ENCODE results near the gene PUS7L.

PUS7L gene, protein sequence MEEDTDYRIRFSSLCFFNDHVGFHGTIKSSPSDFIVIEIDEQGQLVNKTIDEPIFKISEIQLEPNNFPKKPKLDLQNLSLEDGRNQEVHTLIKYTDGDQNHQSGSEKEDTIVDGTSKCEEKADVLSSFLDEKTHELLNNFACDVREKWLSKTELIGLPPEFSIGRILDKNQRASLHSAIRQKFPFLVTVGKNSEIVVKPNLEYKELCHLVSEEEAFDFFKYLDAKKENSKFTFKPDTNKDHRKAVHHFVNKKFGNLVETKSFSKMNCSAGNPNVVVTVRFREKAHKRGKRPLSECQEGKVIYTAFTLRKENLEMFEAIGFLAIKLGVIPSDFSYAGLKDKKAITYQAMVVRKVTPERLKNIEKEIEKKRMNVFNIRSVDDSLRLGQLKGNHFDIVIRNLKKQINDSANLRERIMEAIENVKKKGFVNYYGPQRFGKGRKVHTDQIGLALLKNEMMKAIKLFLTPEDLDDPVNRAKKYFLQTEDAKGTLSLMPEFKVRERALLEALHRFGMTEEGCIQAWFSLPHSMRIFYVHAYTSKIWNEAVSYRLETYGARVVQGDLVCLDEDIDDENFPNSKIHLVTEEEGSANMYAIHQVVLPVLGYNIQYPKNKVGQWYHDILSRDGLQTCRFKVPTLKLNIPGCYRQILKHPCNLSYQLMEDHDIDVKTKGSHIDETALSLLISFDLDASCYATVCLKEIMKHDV

DNA sequence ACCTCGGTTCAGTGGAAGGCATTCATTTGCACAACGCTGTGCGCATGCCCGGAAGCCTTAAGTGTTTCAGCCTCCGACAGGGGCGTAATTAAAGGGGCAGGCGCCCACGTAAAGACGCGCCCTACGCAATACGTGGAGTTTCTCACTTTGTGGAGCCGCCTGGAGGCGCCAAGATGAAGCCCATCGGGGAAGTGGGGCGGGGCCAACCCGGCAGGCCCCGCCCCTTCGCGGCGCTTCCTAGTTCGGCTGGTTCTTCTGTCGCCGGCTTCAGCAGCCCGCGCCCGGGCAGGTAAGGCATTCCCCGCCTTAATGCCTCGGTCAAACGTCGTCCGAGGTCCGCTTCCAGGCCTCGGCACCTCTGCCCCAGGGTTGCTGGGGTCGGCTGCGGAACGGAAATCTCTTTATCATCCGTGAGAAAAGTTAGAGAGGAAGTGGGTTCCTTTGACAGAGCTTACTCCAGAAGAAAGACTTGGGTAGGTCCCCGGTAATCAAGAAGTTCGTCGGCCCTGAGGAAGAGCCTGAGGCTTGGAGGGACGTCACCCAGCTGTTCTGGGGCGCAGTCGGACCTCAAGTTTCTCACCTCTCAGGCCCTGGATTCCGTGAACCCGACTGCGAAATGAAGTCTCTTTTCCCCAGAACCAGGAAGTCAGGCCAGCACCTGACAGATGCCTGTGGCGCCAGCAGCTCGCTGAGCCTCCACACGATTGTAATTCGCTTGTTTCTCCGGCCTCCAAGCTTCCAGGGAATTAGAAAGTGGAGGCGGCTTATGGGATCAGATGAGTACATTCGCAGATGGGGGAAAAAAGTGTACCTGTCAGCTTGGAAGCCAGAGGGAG, at the start of gene PUS7L, which contains the start of gene IRAK4:
Gene PUS7L (minus strand): TSS at position 63 of the 836 bp plus-strand sequence. CDS start 3,545 bp downstream, outside the sequence.
Gene IRAK4 (plus strand): TSS at position 224 of the 836 bp plus-strand sequence. CDS start 9,161 bp downstream, outside the sequence.
- FAIRE-seq (peak; percentile 5), DNase-seq (ENCODE audit: low spot score) (peak; percentile 94)

DNA sequence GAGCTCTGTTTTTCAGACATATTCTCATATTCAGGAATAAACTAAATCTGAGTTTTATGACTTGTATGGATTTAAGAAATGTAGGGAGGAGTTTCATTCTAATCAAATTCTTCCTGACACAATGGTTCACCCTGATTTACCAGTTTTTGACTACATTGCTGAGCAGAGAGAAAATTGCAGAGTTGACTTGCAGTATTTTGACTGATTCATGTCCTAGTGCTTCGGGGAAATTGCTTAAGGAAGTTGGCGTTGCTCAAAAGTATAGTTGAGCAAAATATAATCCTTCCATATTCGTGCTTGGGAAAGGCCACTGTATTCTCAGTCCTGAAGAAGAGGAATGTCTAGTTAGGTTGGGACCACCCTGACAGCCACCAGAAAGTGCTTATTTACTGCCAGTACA, 48.8 kb upstream of the PUS7L start:
- FAIRE-seq, result no peak
- DNase-seq (ENCODE audit: low spot score), result no peak

DNA sequence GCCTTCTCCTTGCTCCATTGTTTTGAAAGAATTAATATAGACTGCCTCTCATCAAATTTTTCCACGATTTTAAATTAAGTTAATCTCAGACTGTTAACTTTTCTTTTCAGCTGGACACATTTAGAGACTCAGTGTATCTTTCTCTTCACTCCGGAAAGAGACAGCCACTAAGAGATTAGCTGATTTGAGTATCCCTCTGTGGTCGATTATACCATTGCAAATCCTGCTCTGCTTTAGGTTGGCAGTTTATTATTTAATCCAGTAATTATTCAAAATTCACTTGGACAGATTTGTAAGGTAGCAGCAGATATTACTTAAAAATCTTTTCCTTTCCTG, 48.1 kb upstream of the PUS7L start:
- DNase-seq (ENCODE audit: low spot score) (no peak), FAIRE-seq (no peak)

DNA sequence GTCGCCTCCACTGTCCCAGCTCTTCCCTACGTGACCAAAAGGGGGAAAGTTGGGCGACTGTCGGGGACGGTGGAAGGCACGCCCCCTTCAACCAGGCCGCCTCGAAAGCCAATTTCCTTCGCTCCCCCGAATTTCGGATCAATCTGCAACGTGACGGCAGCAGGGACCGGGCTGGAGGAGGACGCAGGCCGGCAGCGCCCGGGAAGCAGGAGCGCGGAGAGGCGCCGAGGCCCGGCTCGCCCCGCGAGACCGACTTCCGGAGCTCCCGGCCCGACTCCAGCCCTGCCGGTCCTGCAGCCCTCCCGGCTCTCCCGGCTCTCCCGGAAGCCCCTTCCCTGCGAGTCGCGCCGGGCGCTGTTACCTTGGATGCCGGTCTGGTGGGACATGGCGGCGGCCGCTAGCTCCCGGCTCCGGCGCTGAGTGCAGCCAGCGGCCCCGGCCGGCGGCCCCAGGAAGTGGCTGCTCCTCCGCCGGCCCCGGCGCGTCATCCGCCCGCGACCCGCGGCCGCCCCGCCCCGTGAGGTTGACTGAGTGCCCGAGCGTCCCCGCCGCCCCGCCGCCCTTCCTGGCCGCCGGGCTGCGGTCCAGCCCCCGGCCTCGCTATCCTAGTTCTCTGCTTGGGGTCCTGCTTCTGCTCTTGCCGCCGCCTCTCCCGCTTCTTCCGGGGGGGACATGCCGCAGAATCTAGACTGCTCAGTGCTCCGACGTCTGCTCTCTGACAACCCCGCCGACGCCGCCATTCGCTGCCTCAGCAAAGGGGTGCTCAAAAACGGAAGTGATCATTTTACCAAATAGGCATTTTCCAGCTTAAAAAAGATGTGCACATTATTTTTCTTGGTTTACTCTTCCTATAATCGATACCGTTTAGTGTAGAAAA, 47.5 kb upstream of the PUS7L start, which contains the start of gene TWF1:
Gene TWF1 (minus strand): TSS at position 458 of the 877 bp plus-strand sequence. CDS start 72 bp downstream, at position 386.
- DNase-seq (ENCODE audit: low spot score), result peak; percentile 94
- FAIRE-seq, result no peak

DNA sequence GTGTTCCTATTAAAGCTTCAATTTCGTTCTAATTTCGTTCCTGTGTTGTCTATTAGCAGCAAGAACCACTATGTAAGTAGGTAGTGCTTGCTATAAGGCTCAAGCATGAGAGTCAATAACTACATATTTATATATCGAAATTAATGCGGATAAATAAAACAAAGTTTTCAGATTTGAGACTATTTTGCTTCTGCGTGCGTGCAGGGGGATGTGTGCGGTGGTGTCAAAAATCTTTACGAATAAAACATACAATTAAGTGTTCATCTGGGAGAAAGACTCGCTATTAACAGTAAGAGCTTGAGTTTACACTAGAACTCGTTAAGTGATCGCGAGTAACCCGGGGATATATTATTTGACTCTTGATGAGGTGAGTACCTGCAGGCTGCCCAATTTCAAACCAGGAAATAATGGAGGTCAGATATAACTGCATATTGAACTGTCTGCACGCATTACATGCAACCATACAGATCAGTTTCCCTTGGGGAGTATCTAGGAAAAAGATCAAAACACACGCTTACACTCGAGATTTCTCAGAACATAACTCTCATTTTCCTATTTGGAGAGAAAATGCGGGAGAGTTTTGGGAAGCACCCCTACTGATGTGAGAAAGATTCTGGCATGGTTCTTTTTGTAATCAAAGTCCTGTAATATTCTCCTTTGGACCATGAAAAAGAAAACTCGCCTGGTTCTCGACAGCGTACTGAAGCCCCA, 46.7 kb upstream of the PUS7L start:
- FAIRE-seq, result no peak

DNA sequence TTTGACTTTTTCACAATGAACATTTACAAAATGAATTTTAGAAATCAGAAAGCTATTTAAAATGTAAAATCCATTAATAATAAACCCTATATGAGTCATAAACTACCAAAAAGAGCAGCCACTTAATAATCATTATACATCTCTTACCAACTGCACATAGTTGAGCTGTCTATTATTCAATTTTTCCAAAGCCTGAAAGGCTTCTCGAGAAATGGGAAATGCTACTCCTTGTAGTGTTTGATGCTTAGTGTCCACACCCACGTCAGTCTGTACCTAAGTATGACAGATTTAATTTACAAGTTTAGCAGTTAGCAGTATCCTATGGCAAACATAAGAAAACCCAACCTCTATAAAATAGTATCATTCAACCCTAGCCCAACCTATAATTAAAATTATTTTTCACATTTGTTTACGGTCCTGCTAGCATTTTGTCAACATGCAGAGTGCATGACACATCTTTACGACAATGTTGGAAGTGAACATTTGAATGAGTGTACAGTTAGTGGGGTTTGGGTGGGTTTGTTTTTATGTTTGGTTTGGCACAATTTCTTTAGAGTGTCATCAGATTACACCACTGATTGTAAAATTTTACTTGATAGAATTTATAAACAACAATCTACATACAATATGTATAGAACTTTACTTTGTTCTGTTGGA, 39.1 kb upstream of the PUS7L start:
- DNase-seq (ENCODE audit: low spot score), result no peak

More for the DNA sequence above, 46.7 kb upstream of the PUS7L start:
- DNase-seq (ENCODE audit: low spot score), result no peak

DNA sequence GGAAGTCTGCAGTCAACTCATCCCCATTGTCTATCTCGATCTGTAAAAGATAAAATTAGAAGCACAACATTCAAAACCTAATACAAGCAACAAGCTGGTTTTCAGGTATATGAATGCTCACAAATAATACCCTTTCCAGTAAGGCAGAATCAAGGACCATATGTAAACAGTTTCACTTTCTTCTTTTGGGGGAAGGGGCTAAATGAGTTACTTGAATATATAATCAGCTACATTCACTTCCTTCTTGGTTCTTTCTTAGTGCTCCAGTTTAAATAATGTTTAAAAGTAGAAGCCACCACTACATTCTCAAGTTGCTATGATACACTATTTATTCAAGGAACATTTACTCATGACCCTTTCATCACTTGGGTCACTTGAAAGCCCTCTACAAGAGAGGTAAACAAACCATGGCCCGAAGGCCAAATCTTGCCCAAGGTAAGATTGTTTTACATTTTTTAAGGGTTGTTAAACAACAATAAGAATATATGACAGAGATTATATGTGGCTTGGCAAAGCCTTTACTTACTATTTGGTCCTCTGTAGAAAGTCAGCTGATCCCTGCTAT, 37.2 kb upstream of the PUS7L start:
- FAIRE-seq, result no peak
- DNase-seq (ENCODE audit: low spot score), result no peak

More for the DNA sequence above, 39.1 kb upstream of the PUS7L start:
- no peak for FAIRE-seq

DNA sequence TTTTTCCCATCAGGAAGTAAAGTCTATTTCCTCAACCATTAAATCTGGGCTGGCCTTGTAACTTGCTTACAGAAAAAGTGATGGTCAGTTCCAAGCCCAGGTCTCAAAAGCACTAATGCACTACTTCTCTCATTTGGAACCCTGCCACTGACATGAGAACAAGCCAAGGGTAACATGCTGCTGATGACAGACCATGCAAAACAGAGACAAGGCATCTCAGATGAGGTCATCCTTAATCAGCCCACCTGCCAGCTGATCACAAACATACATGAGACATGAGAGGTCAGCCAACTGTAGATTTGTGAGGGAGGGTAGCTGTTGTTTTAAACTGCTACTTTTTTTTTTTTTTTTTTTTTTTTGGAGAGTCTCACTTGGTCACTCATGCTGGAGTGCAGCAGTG, 31.4 kb upstream of the PUS7L start:
- FAIRE-seq (no peak), DNase-seq (ENCODE audit: low spot score) (no peak)

DNA sequence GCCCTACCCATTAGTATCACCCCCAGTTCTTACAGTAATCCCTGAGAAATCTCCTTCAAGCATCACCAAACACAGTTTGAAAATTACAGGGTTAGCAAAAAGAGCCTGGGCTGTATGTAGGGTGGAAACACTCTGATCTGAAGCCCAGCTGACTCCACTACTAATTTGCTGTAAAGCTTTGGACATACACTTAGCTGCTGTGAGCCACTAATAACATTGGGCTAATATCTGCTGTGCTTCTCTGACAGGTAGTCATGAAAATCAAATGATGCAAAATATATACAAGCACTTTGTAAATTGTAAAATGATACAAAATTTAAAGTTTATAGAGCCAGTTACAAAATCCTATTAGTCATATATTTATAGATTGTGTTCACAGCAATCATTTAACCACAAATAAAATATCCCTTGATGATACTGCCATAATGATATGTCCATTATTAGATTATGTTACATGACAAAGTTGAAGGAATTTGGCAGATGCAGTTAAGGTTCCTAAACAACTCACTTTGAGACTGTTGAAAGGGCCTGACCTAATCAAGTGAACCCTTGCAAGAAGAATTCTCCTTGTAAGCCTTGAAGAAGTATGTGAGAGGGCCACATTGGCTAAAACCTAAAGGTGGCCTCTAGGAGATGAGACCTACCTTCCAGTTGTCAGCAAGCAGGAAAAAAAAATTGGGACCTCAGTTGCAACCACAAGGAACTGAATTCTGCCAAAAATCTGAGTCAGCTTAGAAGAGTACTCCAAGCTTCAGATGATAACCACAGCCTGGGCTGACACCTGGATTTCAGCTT, 28.5 kb upstream of the PUS7L start:
- no peak for DNase-seq (ENCODE audit: low spot score)

DNA sequence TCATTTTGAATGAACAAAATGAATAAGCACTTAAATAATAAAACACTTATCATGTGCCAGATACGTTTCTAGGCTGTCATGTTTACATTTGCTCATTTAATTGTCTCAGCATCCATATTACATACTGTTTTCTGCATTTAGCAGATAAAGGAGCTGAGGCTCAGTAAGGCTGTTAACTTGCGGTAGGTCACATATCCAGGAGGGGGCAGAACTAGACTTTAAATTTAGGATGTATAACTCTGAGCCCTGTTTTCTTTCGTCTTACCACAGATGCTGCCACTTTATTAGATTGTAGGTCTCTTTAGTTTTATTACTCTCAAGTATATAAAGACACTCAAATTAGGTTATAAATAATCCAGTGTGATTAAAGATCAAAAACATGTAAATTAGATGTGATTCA, 17.9 kb upstream of the PUS7L start:
- DNase-seq (ENCODE audit: low spot score), result peak; percentile 17
- no peak for FAIRE-seq

More for the DNA sequence above, 28.5 kb upstream of the PUS7L start:
- no peak for FAIRE-seq

DNA sequence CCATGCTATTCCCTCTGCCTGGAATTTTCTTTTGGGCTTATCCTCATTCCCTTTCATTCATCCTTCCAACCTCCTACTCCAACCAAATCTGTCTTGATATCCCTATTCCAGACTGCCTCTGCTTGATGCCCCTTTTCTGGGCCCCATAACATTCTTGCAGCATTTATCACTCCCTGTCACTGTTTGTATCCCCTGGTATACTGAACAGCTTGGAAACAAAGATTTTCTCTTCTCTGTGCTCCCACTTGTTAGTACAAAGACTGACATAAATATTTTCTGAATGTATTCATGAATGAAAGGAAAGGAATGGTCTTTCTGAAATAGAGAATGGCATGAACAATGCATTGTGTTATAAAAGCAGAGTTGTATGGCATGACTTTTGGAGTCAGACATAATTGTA, 7.7 kb upstream of the PUS7L start:
- FAIRE-seq, result no peak

DNA sequence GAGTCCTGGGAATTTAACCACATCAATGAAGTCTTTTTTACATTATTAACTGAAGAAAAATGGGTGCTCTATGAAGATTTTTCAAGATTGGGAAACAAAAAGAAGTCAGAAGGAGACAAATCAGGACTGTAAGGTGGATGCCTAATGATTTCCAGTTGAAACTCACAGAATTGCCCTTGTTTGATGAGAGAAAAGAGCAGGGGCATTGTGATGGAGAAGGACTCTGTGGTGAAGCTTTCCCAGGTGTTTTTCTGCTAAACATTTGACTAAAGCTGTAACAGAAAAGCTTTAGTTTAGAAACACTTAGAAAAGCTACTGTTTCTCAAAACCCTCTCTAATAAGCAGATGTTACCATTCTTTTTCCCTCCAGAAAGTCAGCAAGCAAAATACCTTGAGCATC, 5.9 kb upstream of the PUS7L start:
- FAIRE-seq, result no peak
- DNase-seq (ENCODE audit: low spot score), result no peak

More for the DNA sequence above, 7.7 kb upstream of the PUS7L start:
- DNase-seq (ENCODE audit: low spot score), result no peak

DNA sequence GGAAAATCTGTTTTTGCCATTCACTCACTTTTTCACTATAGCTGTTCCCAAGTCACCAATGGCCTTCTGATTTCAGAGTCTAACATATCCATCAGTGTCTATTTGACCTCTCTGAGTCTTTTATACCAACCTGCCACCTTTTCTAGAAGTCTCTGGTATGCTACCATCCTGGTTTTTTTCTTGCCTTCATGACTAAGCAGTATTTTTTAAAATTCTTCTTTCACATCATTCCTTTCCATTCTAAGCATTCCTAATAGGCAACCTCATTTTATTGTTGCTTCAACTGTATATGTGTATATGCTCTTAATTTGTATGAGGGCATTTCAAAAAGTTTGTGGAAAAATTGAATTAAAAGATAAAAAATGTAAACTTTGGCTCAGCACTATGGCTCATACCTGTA, 5.2 kb upstream of the PUS7L start:
- FAIRE-seq (no peak), DNase-seq (ENCODE audit: low spot score) (no peak)

DNA sequence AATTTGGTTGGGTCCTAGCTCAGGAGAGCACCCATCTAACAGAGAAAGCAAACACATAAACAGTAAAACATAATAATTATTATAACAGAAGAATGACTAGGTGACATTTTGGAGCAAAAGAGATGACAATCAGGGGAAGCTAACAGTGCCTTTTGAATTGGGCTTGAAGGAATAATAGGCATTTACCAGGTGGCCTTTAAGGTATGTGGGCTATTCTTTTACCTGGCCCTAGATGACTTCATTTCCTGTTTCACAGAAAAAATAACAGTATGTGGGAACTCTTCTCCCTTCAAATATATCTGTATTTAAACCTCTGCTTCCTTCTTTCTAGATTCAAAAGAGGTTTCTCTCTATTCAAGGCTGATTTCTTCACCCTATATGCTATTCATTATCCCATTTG, 4.0 kb upstream of the PUS7L start:
- DNase-seq (ENCODE audit: low spot score) (no peak), FAIRE-seq (no peak)

DNA sequence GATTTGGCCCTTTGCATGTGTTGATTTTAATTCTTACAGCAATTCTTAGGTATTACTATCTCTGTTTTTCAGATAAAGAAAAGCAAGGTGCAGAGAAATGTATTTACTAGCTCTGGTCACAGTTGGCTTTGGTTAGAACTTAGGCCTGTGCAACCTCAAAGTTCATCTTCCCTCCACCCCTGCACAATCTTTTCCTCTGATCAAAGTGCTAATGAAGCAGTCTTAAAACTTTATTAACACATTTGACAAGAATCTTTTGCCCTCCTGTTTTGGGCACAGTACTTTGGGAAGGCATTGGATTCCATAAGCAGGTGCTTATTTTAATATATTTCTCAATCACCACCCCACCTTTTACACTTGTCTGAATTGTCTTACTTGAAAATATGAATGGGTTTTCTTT, 2.9 kb upstream of the PUS7L start:
- DNase-seq (ENCODE audit: low spot score), result no peak
- FAIRE-seq, result no peak

DNA sequence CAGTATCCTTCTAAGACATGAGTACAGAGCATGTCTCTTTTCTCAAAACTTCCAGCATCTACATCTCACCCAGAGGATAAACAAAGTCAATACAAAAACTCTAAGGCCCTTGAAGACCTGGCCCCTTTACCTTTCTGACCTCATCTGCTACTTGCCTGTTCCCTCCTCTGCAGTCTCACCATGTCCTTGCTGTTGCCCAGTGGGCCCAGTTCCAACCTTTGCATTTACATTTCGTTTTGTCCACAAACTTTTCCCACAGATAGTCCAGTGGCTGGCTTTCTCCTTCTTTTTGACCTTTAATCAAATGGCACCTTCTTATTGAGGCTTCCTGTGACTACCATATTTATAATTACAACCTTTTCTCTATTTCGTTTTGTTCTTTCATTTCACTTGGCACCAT, 1.8 kb upstream of the PUS7L start:
- no peak for DNase-seq (ENCODE audit: low spot score)
- FAIRE-seq, result no peak

DNA sequence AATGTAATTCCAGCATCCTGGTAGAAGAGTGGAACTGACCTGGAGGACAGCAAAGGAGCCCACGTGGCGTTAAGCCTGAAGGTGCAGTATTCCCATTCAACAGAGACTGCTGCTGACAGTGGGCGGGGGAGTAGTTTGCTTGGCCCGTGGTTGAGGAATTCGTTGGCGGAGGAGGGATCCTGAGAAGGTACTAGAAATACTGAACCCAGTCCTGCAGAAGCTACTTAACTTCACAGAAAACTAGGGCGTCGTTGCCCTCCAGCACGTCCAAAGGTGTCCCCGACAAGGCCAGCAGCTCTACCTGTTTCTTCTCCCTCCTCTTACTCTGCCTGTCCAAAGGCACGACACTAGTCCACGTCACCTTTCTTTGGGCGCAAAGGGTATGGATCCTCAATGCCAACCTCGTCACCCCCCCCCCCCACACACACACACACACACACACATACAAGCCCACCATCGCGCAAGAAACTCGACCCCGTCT, 303 bp downstream of the PUS7L start:
- DNase-seq (ENCODE audit: low spot score) (peak; percentile 49), FAIRE-seq (peak; percentile 44)

DNA sequence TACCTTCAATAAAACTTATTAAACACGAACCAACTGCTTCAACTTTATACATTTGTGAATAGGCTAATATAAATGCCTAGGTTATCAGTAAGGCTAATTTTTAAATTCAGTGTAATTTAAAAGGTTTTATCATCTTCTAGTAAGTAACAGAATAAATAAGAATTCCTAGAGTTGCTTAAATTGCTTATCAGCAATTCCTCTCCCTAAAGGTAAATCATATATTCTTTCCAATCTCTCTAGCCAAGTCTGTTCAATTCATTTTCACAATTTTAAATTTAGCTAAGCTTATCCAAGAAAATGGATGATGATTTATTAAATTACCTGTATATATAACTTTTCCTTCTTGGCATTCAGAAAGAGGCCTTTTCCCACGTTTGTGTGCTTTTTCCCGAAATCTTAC, 4.6 kb downstream of the PUS7L start:
- DNase-seq (ENCODE audit: low spot score) (no peak), FAIRE-seq (no peak)
